Gastrocnemius medialis (tissue), 4 donors: ENCODE measurements around the gene CNTNAP1. TPM values are rescaled to one million over a fixed set of nuclear protein-coding genes. Genes with fewer than 3 reads are reported as not detected.
"Not testable (repeated sequence)": the region's sequence is repeated elsewhere in the genome, so short reads cannot be mapped to it uniquely, and the experiment has no call there.

Experiments
- ATAC-seq, 2 donors: fragments of 150-250 bp; one replicate each; pipeline ENCODE4 v1.9.1; 2016
- DNase-seq, 2 donors: peaks; one replicate each; pipeline ENCODE4 v3.0.0-alpha.2; 2019
- H3K27ac ChIP-seq, 4 donors: fragments of 200-600 bp; sonication (generic); 1 replicate in 1 of 4; 2 replicates in 3 of 4; pipeline ENCODE4 v1.5.1; 2016 to 2018; ENCODE audit warnings: mild to moderate bottlenecking in 2 of 4, moderate library complexity in 1 of 4
- H3K27me3 ChIP-seq, 3 donors: fragments of 200-600 bp; sonication (generic) in 2 of 3; 1 replicate in 1 of 3; 2 replicates in 2 of 3; pipeline versions ENCODE4 v1.5.1 to v1.6.0; 2016 to 2019; ENCODE audit warnings: mild to moderate bottlenecking in 1 of 3, moderate library complexity in 1 of 3
- H3K36me3 ChIP-seq, 2 donors: fragments of 200-600 bp; sonication (generic) in 1 of 2; one replicate each; pipeline ENCODE4 v1.5.1; 2017 to 2018
- H3K4me1 ChIP-seq, 2 donors: fragments of 200-600 bp; sonication (generic) in 1 of 2; one replicate each; pipeline ENCODE4 v1.5.1; 2016 to 2017; ENCODE audit warnings: mild to moderate bottlenecking in 2 of 2
- H3K4me3 ChIP-seq, 4 donors: fragments of 200-600 bp; sonication (generic) in 3 of 4; 1 replicate in 1 of 4; 2 replicates in 3 of 4; pipeline ENCODE4 v1.5.1; 2016 to 2019; ENCODE audit warnings: mild to moderate bottlenecking in 2 of 4
- H3K9me3 ChIP-seq, 3 donors: fragments of 200-600 bp; sonication (generic) in 2 of 3; 1 replicate in 1 of 3; 2 replicates in 2 of 3; pipeline ENCODE4 v1.5.1; 2016 to 2019
- POLR2A ChIP-seq, 2 donors: fragments of 450-650 bp; IDR thresholded peaks; one replicate each; pipeline ENCODE4 v1.6.1; 2017; ENCODE audit warnings: antibody characterized with exemption in 2 of 2, mild to moderate bottlenecking in 2 of 2, moderate library complexity in 2 of 2
- in situ Hi-C, 4 donors: fragments of 200-750 bp; cut with MboI; loops; one replicate each; pipeline versions ENCODE4 v1.15.0 to v1.8.0; 2017; ENCODE audit warnings: low sequenced_read_pairs in 4 of 4
- intact Hi-C: fragments of 100-400 bp; cut with DNase I; formaldehyde crosslinking; loops from one replicate; pipeline ENCODE4 v1.15.1; 2023; ENCODE audit warnings: low total_unique reads
- total RNA-seq, 4 donors: library from RNA; depleted of rRNA; stranded (reverse); fragments of >200 nt; gene quantifications; one replicate each; pipeline versions ENCODE4 v1.1.0 to v1.2.3, GENCODE V29; 2016
- TF ChIP-seq, protein P1 (sequence below), 5 experiments: fragments of 450-650 bp in 3 of 5; fragments of 200-600 bp in 2 of 5; sonication (generic) in 2 of 5; IDR thresholded peaks in 4 of 5; conservative IDR thresholded peaks in 1 of 5; 1 replicate in 4 of 5; 2 replicates in 1 of 5; pipeline ENCODE4 v1.5.1; 2016 to 2019; ENCODE audit warnings: antibody characterized with exemption in 5 of 5, mild to moderate bottlenecking in 3 of 5, moderate library complexity in 3 of 5

CNTNAP1 gene
- total RNA-seq, 4 donors from 2014 or later, result 0.22 to 0.41 (median 0.40) TPM

DNA sequence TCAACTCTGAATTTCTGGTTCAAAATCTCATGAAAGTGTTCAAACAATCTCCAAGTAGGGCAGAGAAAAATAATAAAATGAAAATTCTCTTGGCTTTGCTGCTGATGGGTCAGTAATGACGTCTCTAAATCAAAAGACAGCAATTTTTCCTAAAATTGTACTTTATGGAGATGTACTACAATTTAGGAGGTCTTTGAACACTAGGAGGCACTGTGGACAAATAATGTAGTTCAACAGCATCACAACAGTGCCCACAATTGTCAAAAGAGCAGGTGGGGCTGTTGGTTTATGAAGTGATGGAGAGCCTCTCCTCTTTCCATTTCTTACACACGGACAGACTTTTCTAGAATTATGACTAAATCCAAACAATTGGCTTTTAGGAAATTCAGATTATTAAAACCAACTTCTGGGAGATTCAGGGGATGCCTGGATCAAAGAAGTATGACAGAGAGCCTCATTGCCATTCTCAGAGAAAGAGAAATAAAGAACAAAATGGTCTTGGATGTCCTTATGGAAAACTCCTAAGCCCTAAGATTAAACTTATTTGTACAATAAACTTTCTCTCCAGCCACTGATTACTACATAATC, 38.8 kb downstream of the CNTNAP1 start:
- no peak for DNase-seq
- H3K4me1 ChIP-seq, result no peaks in the 10 kb centered on the region
- H3K4me3 ChIP-seq, result no peak overlapping the region
- H3K27ac ChIP-seq, result no peak overlapping the region
- H3K9me3 ChIP-seq, result no peaks in the 10 kb centered on the region
- in situ Hi-C loops, result loop anchor here in 2 of 4 donors (5.0 to 25.0 kb wide), 4 partner anchors 41 to 466 kb away; partner anchors contain the start of genes BECN1 (in 1 of the 2) and RAMP2 (in 1 of the 2)
- ATAC-seq, result peak; percentile 52 to 69
- H3K27me3 ChIP-seq, result no peaks in the 10 kb centered on the region
- peaks cover 9 to 100% of the 10 kb centered on the region in 2 donors for H3K36me3 ChIP-seq
- TF ChIP-seq, protein P1, sequence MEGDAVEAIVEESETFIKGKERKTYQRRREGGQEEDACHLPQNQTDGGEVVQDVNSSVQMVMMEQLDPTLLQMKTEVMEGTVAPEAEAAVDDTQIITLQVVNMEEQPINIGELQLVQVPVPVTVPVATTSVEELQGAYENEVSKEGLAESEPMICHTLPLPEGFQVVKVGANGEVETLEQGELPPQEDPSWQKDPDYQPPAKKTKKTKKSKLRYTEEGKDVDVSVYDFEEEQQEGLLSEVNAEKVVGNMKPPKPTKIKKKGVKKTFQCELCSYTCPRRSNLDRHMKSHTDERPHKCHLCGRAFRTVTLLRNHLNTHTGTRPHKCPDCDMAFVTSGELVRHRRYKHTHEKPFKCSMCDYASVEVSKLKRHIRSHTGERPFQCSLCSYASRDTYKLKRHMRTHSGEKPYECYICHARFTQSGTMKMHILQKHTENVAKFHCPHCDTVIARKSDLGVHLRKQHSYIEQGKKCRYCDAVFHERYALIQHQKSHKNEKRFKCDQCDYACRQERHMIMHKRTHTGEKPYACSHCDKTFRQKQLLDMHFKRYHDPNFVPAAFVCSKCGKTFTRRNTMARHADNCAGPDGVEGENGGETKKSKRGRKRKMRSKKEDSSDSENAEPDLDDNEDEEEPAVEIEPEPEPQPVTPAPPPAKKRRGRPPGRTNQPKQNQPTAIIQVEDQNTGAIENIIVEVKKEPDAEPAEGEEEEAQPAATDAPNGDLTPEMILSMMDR (IDR thresholded peaks at IDR 0.05 in 4 of 5, conservative IDR thresholded peaks at IDR 0.05 in 1 of 5), result peak; percentile 48 to 67 (median 56)
- TF ChIP-seq POLR2A (IDR thresholded peaks at IDR 0.05), result no peak
- intact Hi-C loops, result loop anchor here (1.0 to 2.0 kb wide), 2 partner anchors 42 to 104 kb away; partner anchors contain the start of gene BECN1

DNA sequence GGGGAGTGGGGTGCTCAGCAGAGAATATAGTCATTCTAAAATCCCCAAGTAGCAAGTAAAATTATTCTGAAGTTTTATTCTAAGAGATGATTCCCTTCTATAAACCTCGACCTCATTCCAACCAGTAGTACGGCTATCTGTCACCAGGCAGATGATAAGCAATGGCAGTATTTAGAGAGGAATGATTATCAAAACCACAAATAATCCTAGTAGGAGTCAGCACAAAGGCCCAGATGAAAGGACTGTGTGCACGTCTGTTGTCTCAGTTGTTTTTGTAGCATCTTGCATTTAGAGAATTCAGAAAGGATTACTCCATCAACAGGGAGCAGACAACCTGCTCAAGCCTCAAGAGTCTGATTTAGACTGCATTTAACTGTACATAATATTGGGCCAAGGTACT, 41.3 kb downstream of the CNTNAP1 start:
- ATAC-seq (no peak), DNase-seq (no peak)
- no peak overlapping the region for H3K27ac ChIP-seq
- peaks cover 9 to 100% of the 10 kb centered on the region in 2 donors for H3K36me3 ChIP-seq
- no peak for TF ChIP-seq POLR2A (IDR thresholded peaks at IDR 0.05)
- TF ChIP-seq, protein P1 (IDR thresholded peaks at IDR 0.05 in 4 of 5, conservative IDR thresholded peaks at IDR 0.05 in 1 of 5), result no peak
- H3K27me3 ChIP-seq, result no peaks in the 10 kb centered on the region
- intact Hi-C loops (no loop called here), in situ Hi-C loops (loop anchor here in 2 of 4 donors (5.0 to 25.0 kb wide), 4 partner anchors 39 to 464 kb away; partner anchors contain the start of genes BECN1 (in 1 of the 2) and RAMP2 (in 1 of the 2))
- H3K4me3 ChIP-seq, result no peak overlapping the region
- H3K4me1 ChIP-seq, result no peaks in the 10 kb centered on the region
- H3K9me3 ChIP-seq, result no peaks in the 10 kb centered on the region

- TF ChIP-seq, protein P1 (IDR thresholded peaks at IDR 0.05 in 4 of 5, conservative IDR thresholded peaks at IDR 0.05 in 1 of 5), result no peak
- TF ChIP-seq POLR2A (IDR thresholded peaks at IDR 0.05), result no peak
- DNase-seq (no peak), ATAC-seq (no peak)
- H3K27ac ChIP-seq, result no peak overlapping the region
- H3K36me3 ChIP-seq, result peaks cover 4 to 100% of the 10 kb centered on the region in 2 donors
- intact Hi-C loops, result no loop called here
- H3K9me3 ChIP-seq, result no peaks in the 10 kb centered on the region
- H3K4me1 ChIP-seq, result no peaks in the 10 kb centered on the region
- H3K27me3 ChIP-seq, result no peaks in the 10 kb centered on the region
- no peak overlapping the region for H3K4me3 ChIP-seq
- in situ Hi-C loops, result loop anchor here in 2 of 4 donors (5.0 to 10.0 kb wide), 2 partner anchors 37 to 100 kb away; partner anchors contain the start of genes BECN1 (in 1 of the 2) and RAMP2 (in 1 of the 2)
Observed at GRCh38 chr17:42725143-42725542, 42.8 kb downstream of the CNTNAP1 start.

- DNase-seq (no peak), ATAC-seq (no peak)
- Histone ChIP-seq H3K9me3 (no peaks in the 10 kb centered on the region), H3K27ac (no peak overlapping the region), H3K4me1 (peaks cover 29 to 32% of the 10 kb centered on the region in 2 donors), H3K4me3 (no peak overlapping the region), H3K36me3 (no peaks in the 10 kb centered on the region), H3K27me3 (no peaks in the 10 kb centered on the region)
- in situ Hi-C loops (no loop called here), intact Hi-C loops (no loop called here)
- TF ChIP-seq, protein P1 (IDR thresholded peaks at IDR 0.05 in 4 of 5, conservative IDR thresholded peaks at IDR 0.05 in 1 of 5), result no peak
- TF ChIP-seq POLR2A (IDR thresholded peaks at IDR 0.05), result no peak
Observed at GRCh38 chr17:42740699-42741098, 58.4 kb downstream of the CNTNAP1 start.

DNA sequence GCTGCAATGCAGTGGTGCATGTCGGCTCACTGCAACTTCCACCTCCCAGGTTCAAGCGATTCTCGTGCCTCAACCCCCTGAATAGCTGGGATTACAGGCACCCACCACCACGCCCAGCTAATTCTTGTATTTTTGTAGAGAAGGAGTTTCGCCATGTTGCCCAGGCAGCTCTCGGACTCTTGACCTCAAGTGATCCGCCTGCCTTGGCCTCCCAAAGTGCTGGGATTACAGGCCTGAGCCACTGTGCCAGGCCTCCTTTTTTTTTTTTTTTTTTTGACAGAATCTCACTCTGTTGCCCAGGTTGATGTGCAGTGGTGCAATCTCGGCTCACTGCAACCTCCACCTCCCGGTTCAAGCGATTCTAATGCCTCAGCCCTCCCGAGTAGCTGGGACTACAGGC, 60.6 kb downstream of the CNTNAP1 start:
- intact Hi-C loops, H3K36me3 ChIP-seq, H3K9me3 ChIP-seq, ATAC-seq, DNase-seq, H3K4me3 ChIP-seq, H3K27me3 ChIP-seq, in situ Hi-C loops: not testable (repeated sequence)
- Histone ChIP-seq H3K27ac (peak overlapping the region in 3 of 4 donors; percentile 98 to 99 (median 99)), H3K4me1 (peaks cover 26 to 27% of the 10 kb centered on the region in 2 donors)
